H1 (cell line): Measurements from ENCODE around the gene NME4.

Experiments used
- GABPA ChIP-seq: IDR thresholded peaks from 2 replicates; pipeline ENCODE4 v1.6.1; 2011; ENCODE audit warnings: mild to moderate bottlenecking, low read length, moderate library complexity, borderline replicate concordance; ENCODE audit not compliant: insufficient read depth
- POLR2AphosphoS5 ChIP-seq: IDR thresholded peaks from 2 replicates; pipeline ENCODE4 v1.6.1; 2011; ENCODE audit warnings: low read depth, low read length
- TF ChIP-seq, protein P1 (sequence below), 3 experiments: IDR thresholded peaks; 1 replicate in 2 of 3; 2 replicates in 1 of 3; pipeline versions ENCODE4 v1.5.1 to v1.6.1; 2011; ENCODE audit warnings: low read length in 3 of 3, mild to moderate bottlenecking in 3 of 3, inconsistent platforms in 2 of 3, low read depth in 1 of 3, moderate library complexity in 1 of 3; ENCODE audit not compliant: insufficient read depth in 1 of 3; ENCODE audit errors: control extremely low read depth in 1 of 3

DNA sequence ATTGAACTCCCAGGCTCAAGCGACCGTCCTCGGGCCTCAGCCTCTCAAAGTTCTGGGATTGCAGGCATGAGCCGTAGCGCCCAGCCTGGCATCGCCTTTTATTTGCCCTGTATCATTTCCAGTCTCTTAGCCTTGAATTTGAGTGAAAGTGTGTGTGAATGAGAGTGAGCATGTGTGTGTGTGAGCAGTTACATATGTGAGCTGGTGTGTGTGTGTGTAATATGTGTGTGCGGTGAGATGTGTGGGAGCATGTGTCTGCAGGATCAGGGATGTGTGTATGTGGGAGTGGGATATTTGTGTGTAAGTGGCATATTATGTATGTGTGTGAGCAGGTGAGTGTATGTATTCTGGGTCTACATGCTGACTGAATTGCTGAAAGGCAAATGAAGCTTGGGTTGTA is 33.9 kb downstream of the NME4 start:
- TF ChIP-seq POLR2AphosphoS5: no peak
- no peak for TF ChIP-seq GABPA
- TF ChIP-seq, protein P1, sequence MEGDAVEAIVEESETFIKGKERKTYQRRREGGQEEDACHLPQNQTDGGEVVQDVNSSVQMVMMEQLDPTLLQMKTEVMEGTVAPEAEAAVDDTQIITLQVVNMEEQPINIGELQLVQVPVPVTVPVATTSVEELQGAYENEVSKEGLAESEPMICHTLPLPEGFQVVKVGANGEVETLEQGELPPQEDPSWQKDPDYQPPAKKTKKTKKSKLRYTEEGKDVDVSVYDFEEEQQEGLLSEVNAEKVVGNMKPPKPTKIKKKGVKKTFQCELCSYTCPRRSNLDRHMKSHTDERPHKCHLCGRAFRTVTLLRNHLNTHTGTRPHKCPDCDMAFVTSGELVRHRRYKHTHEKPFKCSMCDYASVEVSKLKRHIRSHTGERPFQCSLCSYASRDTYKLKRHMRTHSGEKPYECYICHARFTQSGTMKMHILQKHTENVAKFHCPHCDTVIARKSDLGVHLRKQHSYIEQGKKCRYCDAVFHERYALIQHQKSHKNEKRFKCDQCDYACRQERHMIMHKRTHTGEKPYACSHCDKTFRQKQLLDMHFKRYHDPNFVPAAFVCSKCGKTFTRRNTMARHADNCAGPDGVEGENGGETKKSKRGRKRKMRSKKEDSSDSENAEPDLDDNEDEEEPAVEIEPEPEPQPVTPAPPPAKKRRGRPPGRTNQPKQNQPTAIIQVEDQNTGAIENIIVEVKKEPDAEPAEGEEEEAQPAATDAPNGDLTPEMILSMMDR (IDR thresholded peaks at IDR 0.05; ENCODE audit: control extremely low read depth in 1 of 3, insufficient read depth in 1 of 3, low read depth in 1 of 3, low read length in 3 of 3): no peak
